ENCODE data around the gene PHLDA1.

Gene PHLDA1

DNA sequence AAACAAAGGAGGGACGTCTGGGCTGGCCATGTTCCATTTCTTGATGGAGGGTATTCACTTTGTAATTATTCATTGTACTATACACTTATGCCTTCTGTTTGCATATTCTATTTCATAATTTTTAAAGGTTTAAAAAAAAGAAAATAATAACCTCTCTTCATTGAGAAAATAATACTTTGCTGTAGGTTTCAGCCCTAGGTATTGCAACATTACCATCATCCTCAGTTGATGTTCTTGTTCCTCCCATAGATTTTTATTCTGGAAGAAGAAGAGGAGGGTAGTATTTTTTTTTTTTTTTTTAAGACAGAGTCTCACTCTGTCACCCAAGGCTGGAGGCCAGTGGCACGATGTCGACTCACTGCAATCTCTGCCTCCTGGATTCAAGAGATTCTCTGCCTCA, 54.7 kb downstream of the PHLDA1 start:
- H3K27ac ChIP-seq: no peak overlapping the region
- TF ChIP-seq, protein P1, sequence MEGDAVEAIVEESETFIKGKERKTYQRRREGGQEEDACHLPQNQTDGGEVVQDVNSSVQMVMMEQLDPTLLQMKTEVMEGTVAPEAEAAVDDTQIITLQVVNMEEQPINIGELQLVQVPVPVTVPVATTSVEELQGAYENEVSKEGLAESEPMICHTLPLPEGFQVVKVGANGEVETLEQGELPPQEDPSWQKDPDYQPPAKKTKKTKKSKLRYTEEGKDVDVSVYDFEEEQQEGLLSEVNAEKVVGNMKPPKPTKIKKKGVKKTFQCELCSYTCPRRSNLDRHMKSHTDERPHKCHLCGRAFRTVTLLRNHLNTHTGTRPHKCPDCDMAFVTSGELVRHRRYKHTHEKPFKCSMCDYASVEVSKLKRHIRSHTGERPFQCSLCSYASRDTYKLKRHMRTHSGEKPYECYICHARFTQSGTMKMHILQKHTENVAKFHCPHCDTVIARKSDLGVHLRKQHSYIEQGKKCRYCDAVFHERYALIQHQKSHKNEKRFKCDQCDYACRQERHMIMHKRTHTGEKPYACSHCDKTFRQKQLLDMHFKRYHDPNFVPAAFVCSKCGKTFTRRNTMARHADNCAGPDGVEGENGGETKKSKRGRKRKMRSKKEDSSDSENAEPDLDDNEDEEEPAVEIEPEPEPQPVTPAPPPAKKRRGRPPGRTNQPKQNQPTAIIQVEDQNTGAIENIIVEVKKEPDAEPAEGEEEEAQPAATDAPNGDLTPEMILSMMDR (conservative IDR thresholded peaks at IDR 0.05): no peak
- TF ChIP-seq ZFX (IDR thresholded peaks at IDR 0.05): no peak

DNA sequence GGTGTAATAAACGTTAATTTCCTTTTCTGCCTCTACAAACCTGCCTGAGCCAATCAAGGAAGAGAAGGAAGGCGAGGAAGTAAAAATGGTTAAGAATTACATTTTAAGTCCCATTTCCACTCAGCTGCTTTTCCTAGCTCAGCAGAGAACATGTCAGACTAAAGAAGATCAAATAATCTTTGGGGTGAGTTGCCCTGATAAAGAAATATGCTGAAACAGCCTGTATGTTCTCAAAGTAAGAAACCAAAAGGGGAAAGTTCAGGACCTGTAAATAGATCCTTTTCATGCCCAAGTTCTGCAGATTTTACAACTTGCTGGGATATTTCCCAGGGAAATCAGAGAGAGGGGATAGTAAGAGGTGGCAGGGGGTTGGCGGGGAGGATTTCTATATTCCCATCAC, 55.5 kb downstream of the PHLDA1 start:
- H3K27ac ChIP-seq: no peak overlapping the region
- TF ChIP-seq ZFX (IDR thresholded peaks at IDR 0.05): no peak
- TF ChIP-seq, protein P1 (conservative IDR thresholded peaks at IDR 0.05): no peak

DNA sequence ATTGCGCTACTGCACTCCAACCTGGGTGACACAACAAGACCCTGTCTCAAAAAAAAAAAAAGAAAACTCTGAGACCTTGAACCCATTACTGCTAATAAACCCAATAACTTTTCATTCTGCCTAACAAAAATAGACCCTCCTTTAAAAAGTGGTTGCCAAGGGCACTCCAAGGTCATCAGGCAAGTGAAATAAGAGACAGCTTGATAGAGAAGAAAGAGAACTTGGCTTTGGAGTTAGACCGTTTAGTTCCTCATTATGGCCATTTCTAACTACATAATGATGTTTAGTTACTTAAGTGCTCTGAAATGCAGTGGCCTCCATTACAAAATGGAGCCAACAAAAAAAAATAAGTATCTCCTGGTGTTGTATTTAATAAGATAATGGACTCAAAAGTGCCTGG, 55.9 kb downstream of the PHLDA1 start:
- H3K27ac ChIP-seq: no peak overlapping the region
- TF ChIP-seq, protein P1 (conservative IDR thresholded peaks at IDR 0.05): no peak
- TF ChIP-seq ZFX (IDR thresholded peaks at IDR 0.05): no peak
